Measurements from ENCODE around the gene PARD3. TPM values are rescaled to one million over a fixed set of nuclear protein-coding genes. Genes with fewer than 3 reads are reported as not detected.

PARD3 gene
- total RNA-seq, 1 donor from 2014 or later: 27.7 TPM

- no peak for DNase-seq (ENCODE audit: low spot score)
These were observed 616.1 kb downstream of the PARD3 start for GRCh38 chr10:34198953-34199352.

- DNase-seq (ENCODE audit: low spot score): no peak
These were observed 619.0 kb downstream of the PARD3 start for GRCh38 chr10:34196058-34196433.

GRCh38 chr10:34195364-34196057 lies 619.6 kb downstream of the PARD3 start:
- no peak for DNase-seq (ENCODE audit: low spot score)

DNA sequence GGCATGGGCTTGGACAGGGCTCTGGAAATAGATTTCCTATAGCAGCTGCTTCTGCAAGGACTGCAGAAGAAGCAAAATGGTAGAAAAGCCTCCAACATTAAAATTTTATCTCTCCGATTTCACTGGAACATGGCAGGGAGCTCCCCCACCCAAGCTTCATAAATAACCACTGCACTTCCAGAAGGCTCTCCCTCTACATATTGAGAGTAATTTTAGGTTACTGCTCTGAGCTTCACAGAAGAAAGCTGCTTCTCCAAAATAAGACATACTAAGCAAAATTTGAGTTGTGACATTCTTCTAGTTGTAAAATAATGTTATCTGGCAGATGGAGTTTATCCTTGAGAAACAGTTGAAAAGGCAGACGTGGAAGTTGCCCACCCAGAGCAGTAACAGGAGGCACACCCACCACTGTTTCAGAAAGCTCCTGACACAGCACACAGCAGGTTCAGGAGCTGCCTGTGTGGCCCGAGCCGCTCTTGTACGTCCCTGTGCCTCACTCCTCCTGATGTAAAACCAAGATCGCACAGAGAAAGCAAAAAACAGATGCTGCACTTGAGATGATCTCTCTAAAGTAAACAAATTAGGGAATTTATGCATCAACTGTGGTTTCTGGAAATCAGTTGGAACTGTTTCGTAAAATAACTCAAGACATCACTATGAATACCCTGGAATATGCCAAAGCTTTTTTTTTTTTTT lies 621.0 kb downstream of the PARD3 start:
- DNase-seq (ENCODE audit: low spot score): no peak

GRCh38 chr10:34192646-34193045 lies 622.5 kb downstream of the PARD3 start:
- DNase-seq (ENCODE audit: low spot score): no peak

DNA sequence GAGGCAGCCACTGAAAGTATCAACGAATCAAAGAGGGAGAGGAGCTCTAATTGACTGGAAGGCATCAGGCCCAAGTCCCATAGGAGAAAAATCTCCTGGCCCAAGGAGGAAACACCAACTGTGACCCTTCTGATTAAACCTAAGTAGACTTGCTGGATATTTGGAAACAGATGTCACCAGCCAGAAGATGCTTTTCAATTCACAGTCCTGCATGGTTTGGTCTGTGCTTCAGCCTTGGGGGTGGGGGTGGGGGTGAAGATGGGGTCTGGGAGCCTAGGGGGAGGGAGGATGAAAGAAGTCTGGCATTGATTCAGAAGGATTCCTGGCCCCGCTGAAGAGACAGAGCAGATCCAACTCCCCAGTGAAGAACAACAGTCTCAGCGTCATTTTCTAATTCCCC lies 623.7 kb downstream of the PARD3 start:
- no peak for DNase-seq (ENCODE audit: low spot score)

- no peak for DNase-seq (ENCODE audit: low spot score)
These were observed 624.5 kb downstream of the PARD3 start for GRCh38 chr10:34190580-34190979.

DNA sequence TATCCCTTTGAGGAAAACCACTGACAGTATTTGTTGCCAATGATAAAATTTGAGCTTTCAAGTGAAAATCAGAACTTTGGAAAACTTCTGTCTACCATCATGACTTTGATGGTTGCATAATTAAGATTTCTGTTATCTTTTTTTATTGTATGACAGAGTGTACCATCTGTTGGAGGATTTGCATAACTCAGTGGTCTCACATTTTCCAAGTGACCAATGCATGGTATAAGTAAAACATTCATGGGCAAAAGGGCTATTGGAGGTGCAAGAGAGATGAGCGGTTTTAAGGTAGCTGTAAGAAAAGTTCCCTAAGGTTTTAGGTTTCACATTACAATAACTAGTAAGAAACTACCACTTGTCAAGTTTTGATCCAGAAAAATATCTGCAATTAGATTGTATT lies 625.3 kb downstream of the PARD3 start:
- DNase-seq (ENCODE audit: low spot score): no peak

DNA sequence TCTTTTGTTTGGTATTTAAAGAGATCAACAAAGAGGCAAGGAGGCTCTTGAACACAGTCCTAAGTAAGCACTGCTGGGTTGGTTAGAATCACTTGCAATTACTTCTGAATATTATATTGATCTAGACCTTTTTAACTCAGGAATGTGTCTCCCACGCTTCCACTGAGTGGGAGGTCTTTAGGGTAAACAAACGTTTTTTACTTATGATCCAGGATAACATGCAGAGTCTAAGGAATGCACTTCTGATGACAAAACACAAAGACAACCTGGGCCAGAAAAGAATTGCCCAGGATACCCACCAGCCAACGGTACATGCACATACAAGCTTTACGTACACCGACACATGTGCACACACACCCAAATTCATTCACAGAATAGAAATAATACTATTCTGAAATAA lies 626.9 kb downstream of the PARD3 start:
- no peak for DNase-seq (ENCODE audit: low spot score)

DNA sequence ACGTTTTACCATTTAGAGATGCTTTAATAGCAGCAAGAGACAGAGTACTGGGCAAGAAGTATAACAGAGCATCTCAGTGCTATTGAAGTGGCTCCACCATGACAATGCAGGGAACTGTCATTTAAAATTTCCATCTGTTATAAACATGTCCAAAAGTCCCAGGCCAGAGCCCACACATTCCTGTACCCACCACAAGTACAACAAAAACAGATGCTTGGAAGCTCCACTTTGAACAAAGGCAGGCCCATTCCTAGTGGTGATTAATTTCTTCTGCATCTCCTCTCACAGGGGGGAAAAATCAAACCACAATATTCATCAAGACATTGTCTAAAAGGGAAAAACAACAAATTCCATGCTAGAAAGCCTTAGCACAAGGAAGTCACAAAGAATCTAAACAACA lies 627.9 kb downstream of the PARD3 start:
- DNase-seq (ENCODE audit: low spot score): no peak

- DNase-seq (ENCODE audit: low spot score): no peak
These were observed 628.4 kb downstream of the PARD3 start for GRCh38 chr10:34186745-34187144.

GRCh38 chr10:34185998-34186397 lies 629.1 kb downstream of the PARD3 start:
- DNase-seq (ENCODE audit: low spot score): no peak

DNA sequence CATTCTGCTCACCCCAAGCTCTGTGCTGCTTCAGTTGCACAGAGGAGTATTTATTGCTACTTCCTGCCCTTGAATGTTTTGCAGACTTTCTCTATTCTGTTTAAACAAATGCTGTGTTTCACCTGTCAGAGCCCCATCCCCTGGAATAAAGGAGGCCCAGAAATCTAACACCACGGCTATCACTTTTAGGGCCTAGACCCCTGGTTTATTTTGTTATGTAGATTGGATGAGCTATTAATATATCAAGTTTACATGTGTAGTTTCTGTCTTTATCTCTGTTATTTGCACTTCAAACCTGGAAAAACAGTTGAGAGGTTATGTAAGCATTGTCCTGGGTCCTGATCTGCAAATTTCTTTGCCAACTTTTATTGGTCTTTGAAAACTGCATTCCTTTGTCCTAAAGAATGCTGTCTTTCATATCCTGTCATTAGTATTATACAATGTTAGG lies 630.1 kb downstream of the PARD3 start:
- DNase-seq (ENCODE audit: low spot score): no peak

DNA sequence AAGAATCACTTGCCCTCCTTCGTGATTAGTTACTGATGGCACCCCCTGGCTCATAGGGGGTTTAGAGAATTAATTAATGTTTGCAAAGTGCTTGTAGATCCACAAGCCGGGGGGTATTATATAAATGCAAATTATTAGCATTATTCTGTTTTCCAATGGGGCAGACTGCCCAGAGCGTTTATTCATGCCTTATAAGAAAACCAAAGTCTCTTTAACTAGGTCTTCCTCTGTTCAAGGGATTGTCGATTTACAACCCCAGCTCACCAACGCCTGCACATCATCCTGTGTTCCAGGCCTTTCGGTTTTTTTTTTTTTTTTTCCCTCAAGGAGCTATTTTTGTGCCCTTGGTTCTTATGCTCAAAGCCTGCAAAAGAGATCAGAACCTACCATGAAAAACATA lies 630.7 kb downstream of the PARD3 start:
- no peak for DNase-seq (ENCODE audit: low spot score)

GRCh38 chr10:34183016-34183796 lies 631.9 kb downstream of the PARD3 start:
- DNase-seq (ENCODE audit: low spot score): no peak

- no peak for DNase-seq (ENCODE audit: low spot score)
These were observed 633.4 kb downstream of the PARD3 start for GRCh38 chr10:34181553-34182300.

DNA sequence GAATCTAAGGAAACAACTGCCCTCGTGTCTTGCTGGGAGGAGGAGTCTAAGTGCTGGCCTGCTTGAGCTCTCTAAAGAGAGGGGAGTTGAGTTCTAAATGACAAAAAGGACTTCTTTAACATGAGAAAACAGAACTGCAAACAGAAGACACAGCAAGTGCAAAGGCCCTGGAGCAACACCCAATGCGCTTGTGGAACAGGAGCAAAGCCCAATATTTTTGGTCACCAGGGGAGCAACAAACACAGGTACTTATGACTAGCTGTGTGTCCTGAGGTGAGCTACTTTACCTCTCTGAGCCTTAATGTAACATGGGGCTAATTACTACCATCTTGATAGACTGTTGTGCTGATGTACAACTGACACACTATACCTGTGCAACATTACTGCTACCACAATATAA lies 634.3 kb downstream of the PARD3 start:
- no peak for DNase-seq (ENCODE audit: low spot score)

DNA sequence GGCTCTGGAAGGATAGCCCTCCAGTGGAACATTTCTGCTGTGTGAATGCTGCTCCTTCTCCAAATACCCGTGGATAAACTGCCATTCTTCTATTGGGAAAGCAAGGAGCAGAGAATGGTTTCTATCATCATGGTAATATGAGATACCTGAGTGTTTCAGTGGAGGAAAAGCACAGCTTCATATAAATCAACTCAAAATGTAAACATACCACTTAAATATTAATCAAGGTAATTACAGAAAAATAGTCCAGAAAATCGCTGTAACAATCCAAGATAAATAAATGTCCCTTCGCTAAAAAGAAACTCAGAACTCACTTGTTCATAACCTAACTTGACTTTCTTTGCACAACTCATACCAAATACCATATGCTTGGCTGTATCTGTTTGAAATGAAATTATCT lies 635.8 kb downstream of the PARD3 start:
- no peak for DNase-seq (ENCODE audit: low spot score)

DNA sequence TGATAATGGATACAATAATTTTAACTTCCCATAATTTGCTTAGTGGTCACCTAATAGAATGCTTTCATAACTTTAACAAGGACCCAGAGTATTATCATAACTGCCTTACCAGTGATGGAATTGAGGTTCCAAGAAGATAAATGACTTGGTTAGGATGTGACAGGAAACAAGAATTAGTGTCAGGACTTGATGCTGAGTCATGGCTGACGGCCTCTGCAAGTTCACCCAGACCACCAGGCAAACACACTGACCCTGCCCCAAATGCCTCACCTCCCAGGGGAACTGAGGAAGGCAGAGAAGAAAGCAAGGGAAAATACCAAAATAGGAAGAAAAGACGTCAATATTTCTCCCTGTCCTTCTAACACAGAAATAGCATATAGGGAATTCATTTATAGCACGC lies 636.3 kb downstream of the PARD3 start:
- DNase-seq (ENCODE audit: low spot score): no peak

GRCh38 chr10:34178196-34178595 lies 636.9 kb downstream of the PARD3 start:
- DNase-seq (ENCODE audit: low spot score): no peak

- no peak for DNase-seq (ENCODE audit: low spot score)
These were observed 637.7 kb downstream of the PARD3 start for GRCh38 chr10:34177445-34177844.

GRCh38 chr10:34176351-34176750 lies 638.7 kb downstream of the PARD3 start:
- DNase-seq (ENCODE audit: low spot score): no peak

Measured in mesenteric fat pad (tissue), 1 donor.